ENCODE measurements around the gene TBCK.

- TF ChIP-seq CTCF (conservative IDR thresholded peaks at IDR 0.05 in 1 of 2, IDR thresholded peaks at IDR 0.05 in 1 of 2; ENCODE audit: extremely low read depth in 1 of 2, insufficient read depth in 1 of 2, low read depth in 1 of 2, low read length in 2 of 2) (no peak), EZH2 (IDR thresholded peaks at IDR 0.05; ENCODE audit: borderline replicate concordance, low read length) (no peak)
Measured at GRCh38 chr4:106351016-106351415, 35.0 kb upstream of the TBCK start.

Data from mammary epithelial cell (primary cell).